CD14-positive monocyte (primary cell): ENCODE measurements around the gene VANGL1. TPM values are rescaled to one million over a fixed set of nuclear protein-coding genes. Genes with fewer than 3 reads are reported as not detected.

Experiments
- DNase-seq, 3 donors: peaks; one replicate each; pipeline ENCODE4 v3.0.0-alpha.2; 2011 to 2022
- H2AFZ ChIP-seq: 2 replicates; pipeline ENCODE4 v1.6.0; 2012; ENCODE audit warnings: mild to moderate bottlenecking, low read depth, low read length, inconsistent platforms; ENCODE audit not compliant: insufficient read depth, poor library complexity, severe bottlenecking
- H3K27ac ChIP-seq, 2 donors: 1 replicate in 1 of 2; 2 replicates in 1 of 2; pipeline ENCODE4 v1.5.1; 2012 to 2013; ENCODE audit warnings: low read length in 2 of 2, control low read depth in 1 of 2, inconsistent platforms in 1 of 2, low read depth in 1 of 2, mild to moderate bottlenecking in 1 of 2
- H3K27me3 ChIP-seq, 2 donors: one replicate each; pipeline versions ENCODE4 v1.6.0 to v1.6.1; 2011 to 2013; ENCODE audit warnings: low read length in 2 of 2; ENCODE audit not compliant: control insufficient read depth in 2 of 2, insufficient read depth in 2 of 2
- H3K36me3 ChIP-seq, 2 donors: replicated peaks in 1 of 2; 1 replicate in 1 of 2; 2 replicates in 1 of 2; pipeline versions ENCODE4 v1.5.1 to v1.6.1; 2012 to 2013; ENCODE audit warnings: low read length in 2 of 2, control low read depth in 1 of 2, inconsistent platforms in 1 of 2, mild to moderate bottlenecking in 1 of 2; ENCODE audit not compliant: insufficient read depth in 2 of 2, control insufficient read depth in 1 of 2
- H3K4me1 ChIP-seq, 2 donors: 1 replicate in 1 of 2; 2 replicates in 1 of 2; pipeline versions ENCODE4 v1.5.1 to v1.6.1; 2012 to 2013; ENCODE audit warnings: low read length in 2 of 2, control low read depth in 1 of 2, inconsistent platforms in 1 of 2, mild to moderate bottlenecking in 1 of 2, moderate library complexity in 1 of 2; ENCODE audit not compliant: insufficient read depth in 2 of 2, control insufficient read depth in 1 of 2
- H3K4me2 ChIP-seq: replicated peaks from 2 replicates; pipeline ENCODE3; 2012; ENCODE audit warnings: low read length, moderate library complexity, mild to moderate bottlenecking; ENCODE audit not compliant: poor library complexity, severe bottlenecking; ENCODE audit errors: extremely low read depth
- H3K4me3 ChIP-seq, 3 experiments: fragments of 200-600 bp in 1 of 3; sonication (generic) in 1 of 3; replicated peaks in 1 of 3; 1 replicate in 2 of 3; 2 replicates in 1 of 3; pipeline ENCODE4 v1.5.1; 2011 to 2013; ENCODE audit warnings: low read length in 3 of 3, mild to moderate bottlenecking in 3 of 3, control low read depth in 2 of 3, low read depth in 2 of 3, inconsistent platforms in 1 of 3, moderate library complexity in 1 of 3
- H3K79me2 ChIP-seq: 2 replicates; pipeline ENCODE4 v1.6.0; 2012; ENCODE audit warnings: mild to moderate bottlenecking, control low read depth, inconsistent platforms, low read length, moderate library complexity; ENCODE audit not compliant: insufficient read depth
- H3K9ac ChIP-seq: 2 replicates; pipeline ENCODE4 v1.6.0; 2017; ENCODE audit warnings: low read length, mild to moderate bottlenecking; ENCODE audit not compliant: insufficient read depth, poor library complexity, severe bottlenecking
- H3K9me3 ChIP-seq, 2 donors: replicated peaks in 1 of 2; 1 replicate in 1 of 2; 2 replicates in 1 of 2; pipeline versions ENCODE4 v1.5.1 to v1.6.1; 2012 to 2013; ENCODE audit warnings: low read length in 2 of 2, control low read depth in 1 of 2; ENCODE audit not compliant: control insufficient read depth in 1 of 2, insufficient read depth in 1 of 2
- H4K20me1 ChIP-seq: 2 replicates; pipeline ENCODE4 v1.6.0; 2012; ENCODE audit warnings: mild to moderate bottlenecking, low read length, control low read depth, moderate library complexity; ENCODE audit not compliant: insufficient read depth
- H3K27ac Mint-ChIP-seq, 7 donors: one replicate each; pipeline ENCODE4 v1.8.0; 2020; ENCODE audit warnings: mild to moderate bottlenecking in 7 of 7, mixed read lengths in 7 of 7, moderate library complexity in 6 of 7, inconsistent platforms in 2 of 7
- H3K27me3 Mint-ChIP-seq, 3 donors: one replicate each; pipeline ENCODE4 v1.8.0; 2021 to 2022; ENCODE audit warnings: low read depth in 3 of 3, mild to moderate bottlenecking in 3 of 3, mixed read lengths in 3 of 3, moderate library complexity in 3 of 3, inconsistent platforms in 1 of 3
- H3K36me3 Mint-ChIP-seq, 2 donors: one replicate each; pipeline ENCODE4 v1.8.0; 2020; ENCODE audit warnings: mixed read lengths in 2 of 2, inconsistent platforms in 1 of 2, mild to moderate bottlenecking in 1 of 2
- H3K4me1 Mint-ChIP-seq: one replicate; pipeline ENCODE4 v1.8.0; 2020; ENCODE audit warnings: mild to moderate bottlenecking, mixed read lengths
- H3K4me3 Mint-ChIP-seq, 2 donors: one replicate each; pipeline ENCODE4 v1.8.0; 2020; ENCODE audit warnings: mild to moderate bottlenecking in 2 of 2, mixed read lengths in 2 of 2, moderate library complexity in 1 of 2
- H3K9me3 Mint-ChIP-seq, 7 donors: one replicate each; pipeline ENCODE4 v1.8.0; 2020 to 2022; ENCODE audit warnings: mixed read lengths in 7 of 7, mild to moderate bottlenecking in 6 of 7, moderate library complexity in 6 of 7, inconsistent platforms in 2 of 7
- CTCF ChIP-seq: fragments of 200-600 bp; IDR thresholded peaks from one replicate; pipeline ENCODE4 v1.8.0; 2022; ENCODE audit warnings: antibody characterized with exemption, mild to moderate bottlenecking
- WGBS: methylation state at CpG from one replicate; pipeline ENCODE4 v1.1.5; 2013; ENCODE audit warnings: missing lambda C conversion rate; ENCODE audit not compliant: insufficient coverage; 5-methylcytosine and 5-hydroxymethylcytosine counted together
- intact Hi-C, 2 donors: fragments of 100-400 bp; cut with micrococcal nuclease; formaldehyde crosslinking; loops; one replicate each; pipeline versions ENCODE4 v1.15.0 to v1.15.1; 2023
- polyA plus RNA-seq, 3 donors: library from polyadenylated mRNA; depleted of rRNA in 1 of 3; unstranded in 2 of 3; stranded (reverse) in 1 of 3; fragments of 300-500 nt in 2 of 3; fragments of >200 nt in 1 of 3; fragmentation: Illumina TruSeq in 2 of 3; gene quantifications; 1 replicate in 2 of 3; 2 replicates in 1 of 3; pipeline ENCODE4 v1.2.3, GENCODE V29; 2012 to 2021

VANGL1 gene
- polyA plus RNA-seq, 3 donors: 0.67 to 2.0 (median 1.3) TPM

- Histone ChIP-seq H3K27me3 (no peaks in the 10 kb centered on the region), H3K79me2 (no peaks in the 10 kb centered on the region), H3K27ac (no peak overlapping the region), H4K20me1 (no peaks in the 10 kb centered on the region), H3K4me2 (no peak overlapping the region), H3K4me3 (no peak overlapping the region), H3K9me3 (peaks cover 0 to 4% of the 10 kb centered on the region in 2 donors), H3K36me3 (peaks cover 0 to 26% of the 10 kb centered on the region in 2 donors), H3K9ac (no peak overlapping the region), H3K4me1 (peaks cover 0 to 6% of the 10 kb centered on the region in 2 donors), H2AFZ (no peak overlapping the region)
- no peak overlapping the region for H3K4me3 Mint-ChIP-seq
- intact Hi-C loops: no loop called here
- peaks cover 15% of the 10 kb centered on the region for H3K4me1 Mint-ChIP-seq
- H3K9me3 Mint-ChIP-seq: peaks cover 0 to 5% (median 0%) of the 10 kb centered on the region in 7 donors
- H3K27ac Mint-ChIP-seq: peak overlapping the region in 3 of 7 donors; percentile 13 to 39 (median 17)
- H3K36me3 Mint-ChIP-seq: peaks cover 14 to 16% of the 10 kb centered on the region in 2 donors
- WGBS: 17% methylated on average over 5 of the region's 14 CpGs
- TF ChIP-seq CTCF: no peak
- DNase-seq: no peak
- H3K27me3 Mint-ChIP-seq: peaks cover 0 to 3% (median 0%) of the 10 kb centered on the region in 3 donors
Observed at GRCh38 chr1:115654663-115655305, 13.0 kb downstream of the VANGL1 start.

- H3K27ac ChIP-seq: no peak overlapping the region
- peak overlapping the region in 1 of 7 donors; percentile 39 for H3K27ac Mint-ChIP-seq
- H3K9ac ChIP-seq: no peak overlapping the region
- no peaks in the 10 kb centered on the region for H4K20me1 ChIP-seq
- H3K4me1 Mint-ChIP-seq: peaks cover 13% of the 10 kb centered on the region
- DNase-seq: no peak
- no peaks in the 10 kb centered on the region for H3K79me2 ChIP-seq
- intact Hi-C loops: no loop called here
- peaks cover 16 to 17% of the 10 kb centered on the region in 2 donors for H3K36me3 Mint-ChIP-seq
- H3K4me2 ChIP-seq: no peak overlapping the region
- peaks cover 0 to 6% of the 10 kb centered on the region in 2 donors for H3K4me1 ChIP-seq
- H2AFZ ChIP-seq: no peak overlapping the region
- peaks cover 0 to 3% (median 0%) of the 10 kb centered on the region in 3 donors for H3K27me3 Mint-ChIP-seq
- peaks cover 0 to 5% (median 0%) of the 10 kb centered on the region in 7 donors for H3K9me3 Mint-ChIP-seq
- H3K4me3 ChIP-seq: no peak overlapping the region
- 0% methylated on average over 3 of the region's 7 CpGs for WGBS
- no peak for TF ChIP-seq CTCF
- peaks cover 0 to 4% of the 10 kb centered on the region in 2 donors for H3K9me3 ChIP-seq
- no peaks in the 10 kb centered on the region for H3K27me3 ChIP-seq
- no peak overlapping the region for H3K4me3 Mint-ChIP-seq
- peaks cover 0 to 31% of the 10 kb centered on the region in 2 donors for H3K36me3 ChIP-seq
Observed at GRCh38 chr1:115655306-115655663, 13.5 kb downstream of the VANGL1 start.
